HepG2 (cell line): ENCODE results near the gene SLC35F3. TPM values are rescaled to one million over a fixed set of nuclear protein-coding genes. Genes with fewer than 3 reads are reported as not detected.

Experiments
- ARID2 ChIP-seq: sonication (generic); formaldehyde crosslinking; IDR thresholded peaks from 2 replicates; pipeline ENCODE4 v1.8.1; 2022; ENCODE audit warnings: mild to moderate bottlenecking, missing genetic modification reagents, borderline replicate concordance
- ARNT2 ChIP-seq: sonication (generic); formaldehyde crosslinking; IDR thresholded peaks from 2 replicates; pipeline ENCODE4 v1.8.0; 2022; ENCODE audit warnings: mild to moderate bottlenecking, low read depth, missing genetic modification reagents, moderate library complexity
- BHLHE40 ChIP-seq: IDR thresholded peaks from 2 replicates; pipeline ENCODE4 v1.6.1; 2011; ENCODE audit warnings: low read length, improper control_type of control experiment
- BRF2 ChIP-seq: sonication (generic); formaldehyde crosslinking; IDR thresholded peaks from 2 replicates; pipeline ENCODE4 v1.8.1; 2022; ENCODE audit warnings: mild to moderate bottlenecking, missing genetic modification reagents
- CBX1 ChIP-seq: IDR thresholded peaks from one replicate; pipeline ENCODE4 v1.6.1; 2016; ENCODE audit warnings: antibody characterized with exemption, low read depth
- CERS6 ChIP-seq: sonication (generic); formaldehyde crosslinking; IDR thresholded peaks from 2 replicates; pipeline ENCODE4 v1.5.0; 2020; ENCODE audit warnings: missing genetic modification reagents
- MAFG ChIP-seq: sonication (generic); formaldehyde crosslinking; IDR thresholded peaks from 2 replicates; pipeline ENCODE4 v1.5.1; 2020; ENCODE audit warnings: mild to moderate bottlenecking, missing genetic modification reagents
- MXD1 ChIP-seq: sonication (generic); formaldehyde crosslinking; IDR thresholded peaks from 2 replicates; pipeline ENCODE4 v1.4.0; 2020; ENCODE audit warnings: mild to moderate bottlenecking, missing genetic modification reagents
- NFYB ChIP-seq: sonication (generic); formaldehyde crosslinking; IDR thresholded peaks from 2 replicates; pipeline ENCODE4 v1.4.0; 2020; ENCODE audit warnings: missing genetic modification reagents
- RFX3 ChIP-seq: IDR thresholded peaks from 2 replicates; pipeline ENCODE4 v1.6.1; 2016; ENCODE audit warnings: missing biosample characterization, missing genetic modification reagents
- TOE1 ChIP-seq: sonication (generic); formaldehyde crosslinking; IDR thresholded peaks from 2 replicates; pipeline ENCODE4 v1.4.0; 2020; ENCODE audit warnings: mild to moderate bottlenecking, missing genetic modification reagents
- YEATS2 ChIP-seq: sonication (generic); formaldehyde crosslinking; IDR thresholded peaks from 2 replicates; pipeline ENCODE4 v1.4.0; 2020; ENCODE audit warnings: missing genetic modification reagents, borderline replicate concordance
- ZBTB2 ChIP-seq: sonication (generic); formaldehyde crosslinking; IDR thresholded peaks from 2 replicates; pipeline ENCODE4 v1.8.0; 2022; ENCODE audit warnings: low read depth, missing genetic modification reagents
- ZBTB21 ChIP-seq: sonication (generic); formaldehyde crosslinking; IDR thresholded peaks from 2 replicates; pipeline ENCODE4 v1.4.0; 2020; ENCODE audit warnings: missing genetic modification reagents
- ZBTB49 ChIP-seq: sonication (generic); formaldehyde crosslinking; IDR thresholded peaks from 2 replicates; pipeline ENCODE4 v1.4.0; 2020; ENCODE audit warnings: missing genetic modification reagents, borderline replicate concordance
- ZFP1 ChIP-seq: IDR thresholded peaks from 2 replicates; pipeline ENCODE4 v1.6.1; 2016
- ZFP37 ChIP-seq: sonication (generic); formaldehyde crosslinking; IDR thresholded peaks from 2 replicates; pipeline ENCODE4 v1.4.0; 2020; ENCODE audit warnings: missing genetic modification reagents, borderline replicate concordance
- ZNF30 ChIP-seq: sonication (generic); formaldehyde crosslinking; IDR thresholded peaks from 2 replicates; pipeline ENCODE4 v1.5.0; 2020; ENCODE audit warnings: mild to moderate bottlenecking, missing genetic modification reagents
- ZNF350 ChIP-seq: sonication (generic); formaldehyde crosslinking; IDR thresholded peaks from 2 replicates; pipeline ENCODE4 v1.4.0; 2020; ENCODE audit warnings: mild to moderate bottlenecking, low read depth, missing genetic modification reagents, borderline replicate concordance
- ZNF773 ChIP-seq: sonication (generic); formaldehyde crosslinking; IDR thresholded peaks from 2 replicates; pipeline ENCODE4 v1.4.0; 2020; ENCODE audit warnings: missing genetic modification reagents, borderline replicate concordance
- ZNF883 ChIP-seq: sonication (generic); formaldehyde crosslinking; IDR thresholded peaks from 2 replicates; pipeline ENCODE4 v1.5.1; 2020; ENCODE audit warnings: mild to moderate bottlenecking, missing genetic modification reagents; ENCODE audit errors: not compliant biosample characterization
- polyA plus RNA-seq, 8 experiments: library from polyadenylated mRNA; depleted of rRNA in 3 of 8; stranded (reverse) in 7 of 8; unstranded in 1 of 8; fragments of >200 nt; fragmentation: Illumina TruSeq in 4 of 8; extraction: Trizol in 4 of 8; gene quantifications; 2 replicates each; pipeline versions ENCODE4 v1.2.1 to v1.2.3, GENCODE V29; 2011 to 2016; ENCODE audit warnings: low read depth in 4 of 8, missing spikeins in 1 of 8, mixed read lengths in 1 of 8; ENCODE audit not compliant: insufficient read depth in 1 of 8
- total RNA-seq, 5 experiments: library from RNA; depleted of rRNA; stranded (reverse); fragments of >200 nt; fragmentation: Illumina TruSeq; extraction: Trizol; gene quantifications; 2 replicates each; pipeline ENCODE4 v1.2.3, GENCODE V29; 2016; ENCODE audit warnings: low read depth in 1 of 5
- TF ChIP-seq, protein P1 (sequence below), 2 experiments: sonication (generic) in 1 of 2; formaldehyde crosslinking in 1 of 2; IDR thresholded peaks; 2 replicates each; pipeline versions ENCODE4 v1.4.0 to v1.6.1; 2018 to 2020; ENCODE audit warnings: missing genetic modification reagents in 2 of 2, borderline replicate concordance in 1 of 2, low read depth in 1 of 2, mild to moderate bottlenecking in 1 of 2, missing biosample characterization in 1 of 2

SLC35F3 gene
- total and polyA plus RNA-seq, 2 of the 13 experiments (the other 11 are each of a cell fraction or from before 2014, with no cell fraction given), result not detected

DNA sequence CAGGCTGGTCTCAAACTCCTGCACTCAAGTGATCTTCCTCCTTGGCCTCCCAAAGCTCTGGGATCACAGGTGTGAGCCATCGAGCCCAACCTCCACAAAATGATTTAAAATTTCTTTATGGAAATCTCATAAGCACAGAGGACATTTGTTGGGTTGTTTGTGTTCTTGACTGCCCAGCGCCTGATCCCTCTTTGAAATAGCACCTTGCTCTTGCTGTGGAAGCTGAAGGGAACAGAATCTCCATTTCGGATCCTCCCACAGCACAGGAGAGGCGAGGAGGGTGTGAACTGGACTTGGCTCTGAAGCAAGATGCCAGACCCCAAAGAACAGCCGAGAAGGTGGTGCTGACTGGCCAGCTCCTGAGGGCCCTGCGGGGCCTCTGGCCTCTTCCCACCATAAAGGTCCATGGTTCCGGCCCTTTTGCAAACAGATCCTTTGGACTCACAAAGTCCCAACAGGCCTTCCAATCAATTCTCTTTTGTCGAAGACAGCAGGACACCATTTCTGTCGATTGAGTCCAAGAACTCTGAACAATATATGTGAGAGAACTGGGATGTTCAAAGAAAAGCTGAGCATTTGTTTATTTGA lies 423.2 kb downstream of the SLC35F3 start (continued):
- TF ChIP-seq ARNT2 (CRISPR knock-in tag) (no peak), ZNF30 (CRISPR knock-in tag) (no peak), ARID2 (CRISPR knock-in tag) (no peak), CBX1 (no peak), ZNF883 (CRISPR knock-in tag) (peak; percentile 35), ZFP37 (CRISPR knock-in tag) (no peak), MAFG (CRISPR knock-in tag) (no peak), RFX3 (CRISPR knock-in tag) (no peak), CERS6 (CRISPR knock-in tag) (no peak), ZBTB2 (CRISPR knock-in tag) (no peak), NFYB (CRISPR knock-in tag) (peak; percentile 40; the same call in 1 of the 2 replicates), ZFP1 (CRISPR knock-in tag) (0 out of 2 replicates have a peak, but pooled peaks have one; percentile 43), BHLHE40 (no peak), BRF2 (CRISPR knock-in tag) (peak; percentile 53; the same call in 1 of the 2 replicates), ZBTB21 (CRISPR knock-in tag) (no peak), YEATS2 (CRISPR knock-in tag) (peak; percentile 74), ZBTB49 (CRISPR knock-in tag) (no peak), TOE1 (no peak), MXD1 (peak; percentile 49; the same call in 1 of the 2 replicates), ZNF773 (CRISPR knock-in tag) (peak; percentile 69; the same call in 1 of the 2 replicates), ZNF350 (peak; percentile 51; the same call in 1 of the 2 replicates)
- TF ChIP-seq, protein P1, sequence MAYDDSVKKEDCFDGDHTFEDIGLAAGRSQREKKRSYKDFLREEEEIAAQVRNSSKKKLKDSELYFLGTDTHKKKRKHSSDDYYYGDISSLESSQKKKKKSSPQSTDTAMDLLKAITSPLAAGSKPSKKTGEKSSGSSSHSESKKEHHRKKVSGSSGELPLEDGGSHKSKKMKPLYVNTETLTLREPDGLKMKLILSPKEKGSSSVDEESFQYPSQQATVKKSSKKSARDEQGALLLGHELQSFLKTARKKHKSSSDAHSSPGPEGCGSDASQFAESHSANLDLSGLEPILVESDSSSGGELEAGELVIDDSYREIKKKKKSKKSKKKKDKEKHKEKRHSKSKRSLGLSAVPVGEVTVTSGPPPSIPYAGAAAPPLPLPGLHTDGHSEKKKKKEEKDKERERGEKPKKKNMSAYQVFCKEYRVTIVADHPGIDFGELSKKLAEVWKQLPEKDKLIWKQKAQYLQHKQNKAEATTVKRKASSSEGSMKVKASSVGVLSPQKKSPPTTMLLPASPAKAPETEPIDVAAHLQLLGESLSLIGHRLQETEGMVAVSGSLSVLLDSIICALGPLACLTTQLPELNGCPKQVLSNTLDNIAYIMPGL (CRISPR knock-in tag; IDR thresholded peaks at IDR 0.05; ENCODE audit: borderline replicate concordance in 1 of 2, low read depth in 1 of 2), result 0 out of 4 replicates have a peak, but pooled peaks have one; percentile 34 to 47
